ENCODE results near the gene ACBD6.

The ACBD6 gene

DNA sequence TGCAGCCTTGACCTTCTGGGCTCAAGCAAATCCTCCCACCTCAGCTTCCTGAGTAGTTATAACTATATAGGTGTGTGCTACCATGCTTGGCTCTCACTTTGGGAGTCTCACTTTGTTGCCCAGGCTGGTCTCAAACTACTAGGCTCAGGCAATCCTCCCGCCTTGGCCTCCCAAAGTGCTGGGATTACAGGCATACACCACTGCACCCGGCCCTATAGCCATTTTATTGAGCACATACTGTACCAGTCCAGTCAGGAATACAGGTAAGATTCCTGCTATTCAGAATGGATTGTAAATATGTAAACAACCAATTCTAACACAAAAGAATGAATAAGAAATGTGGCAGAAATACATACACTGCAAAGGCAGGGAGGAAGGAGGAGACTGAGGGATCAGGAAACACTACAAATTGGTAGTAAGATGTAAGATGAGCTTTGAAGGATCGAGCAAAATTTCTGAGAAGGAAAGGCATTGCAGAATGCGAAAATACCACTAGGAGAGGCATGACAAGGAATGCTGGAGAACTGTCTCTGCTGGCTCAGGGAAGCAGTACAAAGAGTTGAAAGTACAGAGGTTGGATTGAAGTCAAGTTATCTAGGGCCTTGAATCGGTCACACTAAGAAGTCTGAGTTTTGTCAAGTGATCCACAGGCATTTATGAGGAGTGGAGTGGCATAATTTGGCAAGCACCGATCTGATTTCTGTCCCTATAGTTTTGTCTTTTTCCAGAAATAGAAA, 211.9 kb downstream of the ACBD6 start:
- no peak for DNase-seq

DNA sequence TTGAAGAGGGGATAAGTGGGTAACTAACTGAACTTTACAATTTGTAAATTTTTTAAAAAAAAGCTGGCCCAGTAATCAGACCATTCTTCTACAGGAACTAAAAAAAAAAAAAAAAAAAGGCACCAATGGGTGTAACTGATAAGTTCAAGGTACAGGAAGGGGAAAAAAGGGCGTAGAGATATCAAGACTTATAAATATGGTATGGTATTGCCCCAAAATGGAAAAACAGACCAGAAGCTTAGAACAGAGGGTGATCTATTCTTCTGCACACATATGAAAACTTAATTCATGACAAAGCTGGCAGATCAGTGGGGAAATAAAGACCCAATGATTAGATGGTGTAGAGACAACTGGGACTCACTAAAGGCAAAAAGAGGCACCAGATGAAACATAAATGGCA, 213.4 kb downstream of the ACBD6 start:
- DNase-seq = no peak

DNA sequence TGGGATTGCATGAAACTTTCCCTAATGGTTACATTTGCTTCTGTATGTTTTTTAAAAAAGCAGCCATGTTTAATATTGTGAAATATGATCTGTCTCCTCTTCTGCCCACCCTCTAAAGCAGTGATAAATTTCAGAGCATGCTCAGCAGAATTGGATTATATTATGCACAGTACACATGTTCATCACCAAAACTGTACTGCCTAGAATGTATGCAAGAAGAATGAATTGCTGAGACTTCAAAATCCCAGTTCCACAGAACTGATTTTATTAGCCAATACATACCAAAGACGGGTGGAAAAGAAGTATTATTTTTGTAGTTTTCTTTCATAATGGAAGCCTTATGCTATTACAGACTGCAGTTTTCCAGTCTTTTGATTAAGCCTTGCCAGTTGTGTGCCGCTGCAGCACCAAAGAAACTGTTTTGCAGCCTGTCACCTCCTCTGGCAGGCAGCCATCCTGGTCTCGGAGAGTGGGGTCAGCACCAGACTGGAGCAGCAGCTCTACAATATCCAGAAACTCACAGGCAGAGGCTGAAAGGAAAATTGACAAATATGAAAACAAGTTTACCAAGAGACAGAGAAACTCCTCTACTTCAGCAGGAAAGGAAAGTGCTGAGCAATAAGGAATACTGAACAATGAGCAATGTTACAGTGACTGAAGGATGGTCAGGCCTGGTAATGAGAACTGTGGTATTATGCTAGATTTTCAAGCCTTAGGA, 214.2 kb downstream of the ACBD6 start:
- DNase-seq = no peak

DNA sequence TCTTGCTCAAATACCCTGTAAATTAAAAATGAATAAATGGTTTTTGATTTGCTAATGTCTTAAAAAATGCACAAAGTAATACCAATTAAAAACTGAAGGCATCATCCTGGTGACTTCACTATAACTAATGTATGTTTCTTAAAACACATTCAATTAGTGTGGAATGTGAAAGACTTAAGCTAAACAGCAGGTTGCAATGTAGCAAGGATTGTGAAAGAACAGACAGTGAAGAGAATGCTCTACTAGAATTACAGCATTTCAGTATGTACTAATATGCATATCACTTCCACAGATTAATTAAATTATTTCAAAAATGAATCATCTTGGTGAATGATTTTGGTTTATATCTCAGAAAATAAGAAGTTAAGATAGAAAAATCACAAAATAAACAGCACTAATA, 216.0 kb downstream of the ACBD6 start:
- no peak for DNase-seq

DNA sequence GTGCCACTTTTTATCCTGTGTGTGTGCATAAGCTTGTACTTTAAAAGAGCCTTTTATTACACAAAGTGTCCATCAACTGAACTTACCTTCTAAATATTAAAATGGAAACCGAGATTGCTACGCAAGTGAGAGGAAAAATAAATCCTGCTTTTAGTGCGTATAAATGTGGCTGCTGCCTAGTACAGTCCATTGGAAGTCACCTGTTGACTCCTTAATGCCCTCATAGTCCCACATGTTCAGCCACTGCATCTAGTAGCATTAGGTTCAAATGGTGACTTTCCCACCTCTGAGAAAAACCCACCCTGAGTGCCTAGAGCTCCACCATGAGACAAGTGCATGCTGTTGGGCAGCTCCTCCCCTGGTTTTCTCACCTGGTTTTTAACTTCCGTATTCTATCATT, 219.3 kb downstream of the ACBD6 start:
- DNase-seq = no peak

DNA sequence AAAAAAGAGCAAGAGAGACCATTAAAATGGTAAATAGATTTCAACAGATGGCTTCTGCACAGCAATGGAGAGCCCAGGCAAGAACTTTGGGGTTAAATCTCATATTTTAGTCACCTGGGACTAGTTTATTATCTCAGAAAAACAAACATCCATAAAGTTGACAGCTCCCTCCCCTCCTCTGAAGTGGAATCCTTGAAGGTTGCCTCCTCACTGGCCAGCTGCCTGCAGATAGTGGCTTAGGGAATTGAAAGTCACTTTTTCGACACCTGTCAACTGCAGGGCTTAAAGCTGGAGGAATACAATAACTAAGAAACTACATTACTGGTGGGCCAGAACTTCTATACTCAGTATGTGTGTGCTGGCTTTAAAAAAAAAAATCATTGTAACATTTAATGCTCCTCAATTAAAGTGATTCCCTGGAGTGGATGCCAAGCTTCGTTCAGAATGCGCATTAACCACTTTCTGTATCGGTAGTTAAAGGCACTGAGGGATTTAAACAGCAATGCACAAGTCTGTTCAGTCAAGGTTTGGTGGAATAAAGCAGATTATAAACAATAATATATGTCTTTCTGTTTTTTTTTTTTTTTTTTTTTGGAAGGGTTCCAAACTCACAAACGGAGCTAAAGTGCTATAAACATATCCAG, 219.9 kb downstream of the ACBD6 start:
- DNase-seq = peak in 1 of 3 experiments; percentile 39

DNA sequence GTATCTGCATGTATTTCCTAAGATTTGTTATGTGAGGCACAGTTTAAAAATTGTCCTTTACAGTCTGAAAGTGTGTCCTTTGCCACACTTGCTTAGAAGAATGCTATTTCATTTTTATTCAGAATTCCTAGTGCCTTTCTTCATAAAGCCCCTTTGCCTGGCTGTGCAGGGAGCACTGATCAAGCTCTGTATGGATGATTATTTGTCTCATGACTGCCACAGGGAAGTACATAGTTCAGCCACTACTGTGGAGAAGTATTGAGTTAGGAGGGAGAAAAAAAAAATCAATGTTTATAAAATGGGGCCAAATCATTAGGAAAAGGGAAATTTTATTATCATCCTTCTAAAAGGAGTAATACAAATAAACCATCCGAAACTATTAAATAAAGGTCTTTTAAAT, 220.9 kb downstream of the ACBD6 start:
- DNase-seq = no peak

DNA sequence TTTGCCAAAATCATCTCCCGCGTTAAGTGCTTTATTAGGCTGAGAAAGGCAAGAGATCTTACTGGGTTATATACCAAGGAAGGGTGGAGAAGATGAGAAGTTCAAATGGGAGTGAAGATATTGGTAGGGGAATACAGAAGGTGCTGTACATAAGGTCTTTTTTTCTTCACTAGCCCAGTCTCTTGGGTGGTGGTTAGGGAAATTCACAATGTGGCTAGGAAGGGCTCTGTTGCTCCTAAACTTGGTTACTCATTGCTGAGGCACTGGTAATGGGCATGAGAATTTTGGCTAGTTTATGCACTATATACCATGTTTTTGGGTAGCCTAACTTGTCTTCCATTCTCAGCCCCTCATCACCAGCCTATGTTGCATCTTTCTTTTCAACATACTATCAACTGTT, 221.8 kb downstream of the ACBD6 start:
- DNase-seq = no peak

DNA sequence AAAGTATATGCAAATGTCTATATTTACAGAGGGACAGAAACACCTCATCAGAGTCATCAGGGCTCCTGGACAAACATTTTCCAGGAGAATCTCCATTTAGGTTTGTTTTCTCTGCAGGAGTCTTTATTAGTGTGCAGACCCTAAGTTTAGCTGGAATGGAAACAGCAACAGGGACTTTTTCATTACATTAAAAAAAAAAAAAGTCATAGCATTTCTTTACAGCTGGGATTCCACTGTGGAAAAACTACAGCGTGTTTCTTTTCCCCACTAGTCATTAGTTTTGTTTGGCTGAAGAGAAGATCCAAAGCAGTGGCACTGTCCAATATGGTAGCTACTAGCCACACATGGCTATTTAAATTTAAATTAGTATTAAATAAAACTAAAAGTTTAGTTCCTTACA, 222.7 kb downstream of the ACBD6 start:
- no peak for DNase-seq

DNA sequence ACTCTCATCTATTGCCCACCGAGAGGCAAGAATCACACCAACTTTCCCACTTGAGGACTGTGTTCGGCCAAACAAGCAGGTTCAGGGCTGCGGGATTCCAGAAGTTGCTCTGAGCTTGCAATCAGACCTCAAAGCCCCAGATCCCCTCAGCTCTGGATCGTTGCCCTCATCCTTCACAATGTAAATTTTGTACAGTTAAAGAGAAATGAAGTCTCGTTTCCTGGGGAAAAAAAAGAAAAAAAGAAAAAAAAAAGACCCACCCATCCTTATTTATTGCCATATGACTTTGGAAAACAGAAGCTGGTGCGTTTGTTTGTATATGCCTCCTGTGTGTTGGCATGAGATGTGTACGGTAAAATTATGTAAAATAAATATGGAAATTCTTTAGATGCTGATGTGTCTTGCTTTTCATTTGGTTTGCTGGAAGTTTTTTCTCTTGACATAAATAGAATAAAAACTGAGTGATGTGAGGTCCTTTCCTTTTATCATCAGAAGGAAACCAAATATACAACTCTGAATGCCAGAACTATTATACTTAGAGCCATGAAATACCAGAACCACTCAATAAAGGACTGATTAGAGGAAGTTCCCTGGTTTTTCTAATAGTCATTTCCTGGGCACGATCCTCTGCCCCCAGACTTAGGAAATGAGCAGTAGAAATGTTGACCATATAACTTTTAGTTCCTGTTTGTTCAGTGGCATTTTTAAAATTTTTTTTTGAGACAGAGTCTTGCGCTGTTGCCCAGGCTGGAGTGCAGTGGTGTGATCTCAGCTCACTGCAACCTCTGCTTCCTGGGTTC, 223.6 kb downstream of the ACBD6 start:
- DNase-seq = no peak

DNA sequence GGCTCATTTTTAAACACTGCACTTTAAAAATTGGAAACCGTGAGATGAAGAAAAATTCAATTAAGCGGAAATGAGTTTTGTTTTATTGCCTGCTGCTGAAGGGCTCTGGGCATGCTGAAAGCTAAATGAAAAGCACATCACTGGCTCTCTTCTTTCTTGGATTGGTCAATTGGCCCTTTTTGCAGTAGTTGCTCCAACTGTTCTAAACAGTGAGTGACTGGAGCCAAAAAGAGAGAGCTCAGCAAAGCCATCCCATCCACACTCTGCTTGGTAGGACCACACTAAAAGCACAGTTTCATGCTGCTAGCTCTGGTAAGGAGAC, 224.2 kb downstream of the ACBD6 start:
- DNase-seq = no peak

DNA sequence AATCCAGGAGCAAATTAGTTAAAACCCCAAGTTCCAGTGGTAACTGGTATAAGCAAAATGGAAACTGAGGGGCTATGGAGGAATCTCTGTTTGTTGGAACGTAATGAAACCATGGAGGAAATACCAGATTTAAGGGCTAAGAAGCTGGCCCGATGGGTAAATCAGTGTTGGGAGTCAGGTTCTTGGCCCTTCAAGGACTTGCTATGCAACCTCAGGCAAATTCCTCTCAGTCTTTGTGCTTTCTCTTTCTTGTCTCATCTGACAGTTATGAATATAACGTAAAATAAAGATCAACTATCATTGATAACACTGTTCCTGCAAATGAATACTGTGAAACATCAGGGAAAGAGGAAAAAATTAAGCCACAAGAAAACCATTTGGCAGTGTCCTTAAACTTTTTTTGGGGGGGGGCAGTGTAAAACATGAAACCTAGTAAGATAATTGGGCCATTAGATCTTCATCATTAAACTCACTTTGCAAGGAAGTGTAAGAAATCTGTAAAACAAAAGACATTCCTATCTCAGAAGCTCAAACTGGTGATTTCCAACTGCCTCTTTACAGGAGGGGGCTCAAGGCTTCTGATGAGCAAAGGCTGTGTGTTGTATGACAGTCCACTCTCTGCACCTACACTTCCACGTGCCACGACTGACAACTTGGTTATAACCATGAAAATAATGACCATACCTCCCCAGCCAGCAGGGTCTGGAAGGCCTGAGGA, 224.7 kb downstream of the ACBD6 start:
- DNase-seq = no peak

DNA sequence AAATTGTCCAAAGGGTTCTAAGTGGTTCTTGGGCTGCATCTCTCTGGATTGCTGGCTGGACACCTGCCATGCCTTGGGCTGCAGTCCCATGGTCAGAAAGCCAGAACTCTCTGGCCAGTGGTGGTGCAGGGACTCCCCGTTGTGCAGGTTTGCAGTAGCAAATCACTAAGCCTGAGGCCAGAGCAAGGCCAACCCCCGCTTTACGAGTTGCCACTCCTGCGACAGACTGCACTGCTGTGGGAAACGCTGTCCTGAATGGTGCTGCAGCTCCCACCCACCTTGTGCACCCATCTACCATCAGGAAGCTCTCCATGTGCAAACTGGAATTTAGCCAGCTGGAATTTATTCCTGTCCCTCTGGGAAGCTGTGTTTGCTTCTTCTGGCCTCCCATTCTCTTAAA, 226.7 kb downstream of the ACBD6 start:
- no peak for DNase-seq

DNA sequence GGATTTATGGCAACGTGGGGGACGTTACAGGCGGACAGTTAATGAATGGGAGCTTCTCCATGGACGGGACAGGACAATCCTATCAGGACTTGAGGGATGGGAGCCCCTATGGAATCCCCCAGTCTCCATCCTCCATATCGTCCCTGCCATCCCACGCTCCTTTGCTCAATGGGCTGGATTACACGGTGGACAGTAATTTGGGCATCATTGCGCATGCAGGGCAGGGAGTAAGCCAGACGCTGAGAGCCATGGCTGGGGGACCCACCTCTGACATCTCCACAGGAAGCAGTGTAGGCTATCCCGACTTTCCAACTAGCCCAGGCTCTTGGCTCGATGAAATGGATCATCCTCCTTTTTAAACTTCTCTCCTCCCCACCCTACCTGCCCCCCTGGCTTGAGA, 228.2 kb downstream of the ACBD6 start:
- DNase-seq = no peak

DNA sequence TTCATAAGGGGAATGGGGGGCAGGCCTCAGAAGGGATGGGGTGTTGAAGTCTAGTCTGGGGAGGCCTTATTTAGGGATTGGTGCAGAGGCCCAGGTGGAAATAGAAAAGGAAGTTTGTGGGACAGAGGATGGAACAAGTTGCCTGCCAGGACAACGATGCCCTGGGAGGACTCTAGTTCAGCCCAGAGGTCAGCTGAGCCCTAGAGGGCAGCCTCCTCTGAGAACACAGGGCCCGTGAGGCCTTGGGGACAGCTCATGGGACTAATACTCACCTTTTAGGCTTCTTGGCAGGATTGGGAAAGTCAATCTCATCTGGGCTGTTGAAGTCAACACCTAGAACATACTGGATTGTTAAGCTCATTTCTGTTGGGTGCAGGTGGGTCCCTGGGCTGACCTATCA, 229.3 kb downstream of the ACBD6 start:
- no peak for DNase-seq

DNA sequence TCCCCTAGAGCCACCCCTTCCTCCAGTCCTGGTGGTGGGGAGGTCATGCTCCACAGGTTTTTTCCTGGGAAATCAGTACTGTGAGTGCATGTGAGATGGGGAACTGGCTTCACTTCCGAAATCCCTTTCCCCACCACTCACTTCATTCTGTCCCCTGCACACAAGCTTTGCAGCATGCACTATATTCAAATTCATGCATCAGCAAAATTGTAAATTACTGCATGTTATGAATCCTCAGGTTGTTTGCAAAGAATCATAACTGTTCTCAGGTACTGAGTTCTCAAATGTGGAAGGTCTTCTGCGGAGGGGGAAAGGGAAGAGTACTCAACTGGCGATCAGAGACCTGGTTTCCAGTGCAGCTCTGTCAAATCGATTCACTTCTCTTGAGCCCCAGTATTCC, 230.0 kb downstream of the ACBD6 start:
- DNase-seq = no peak

DNA sequence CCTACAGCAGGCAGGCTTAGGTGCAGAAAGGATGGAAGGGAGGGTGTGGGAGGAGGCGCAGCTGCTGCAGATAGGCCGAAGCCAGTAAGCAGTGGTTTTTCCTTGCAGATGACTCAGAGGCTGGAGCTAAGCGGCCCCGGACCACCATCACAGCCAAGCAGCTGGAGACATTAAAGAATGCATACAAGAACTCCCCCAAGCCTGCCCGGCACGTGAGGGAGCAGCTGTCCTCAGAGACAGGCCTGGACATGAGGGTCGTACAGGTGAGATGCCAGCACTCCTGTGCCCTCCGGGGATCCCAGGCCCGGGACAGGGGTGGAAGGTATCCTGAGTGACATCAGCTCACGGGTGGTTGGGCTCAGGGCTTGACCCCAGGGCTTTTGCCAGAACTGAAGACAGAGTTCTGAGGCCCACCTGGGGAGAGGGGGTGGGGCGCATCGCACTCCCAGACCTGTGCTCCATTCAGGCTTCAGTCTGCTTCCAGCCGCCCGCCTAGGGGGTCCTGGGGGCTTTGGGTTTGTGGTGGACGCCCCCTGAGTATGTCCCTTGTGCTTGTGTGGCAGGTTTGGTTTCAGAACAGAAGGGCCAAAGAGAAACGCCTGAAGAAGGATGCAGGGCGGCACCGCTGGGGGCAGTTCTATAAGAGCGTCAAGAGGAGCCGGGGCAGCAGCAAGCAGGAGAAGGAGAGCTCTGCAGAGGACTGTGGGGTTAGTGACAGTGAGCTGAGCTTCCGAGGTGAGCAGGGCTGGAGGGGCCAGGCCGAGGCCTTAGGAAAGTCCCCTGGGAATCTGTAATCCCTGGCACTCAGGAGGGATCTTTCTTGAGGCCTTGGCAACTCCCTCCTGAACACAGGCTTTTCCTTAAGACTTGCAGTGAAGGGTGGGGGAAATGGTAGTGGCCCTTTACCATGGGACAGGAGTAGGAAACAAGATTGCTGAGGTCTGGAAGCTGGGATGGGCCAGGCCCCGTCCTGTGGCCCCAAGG, 230.8 kb downstream of the ACBD6 start:
- no peak for DNase-seq

DNA sequence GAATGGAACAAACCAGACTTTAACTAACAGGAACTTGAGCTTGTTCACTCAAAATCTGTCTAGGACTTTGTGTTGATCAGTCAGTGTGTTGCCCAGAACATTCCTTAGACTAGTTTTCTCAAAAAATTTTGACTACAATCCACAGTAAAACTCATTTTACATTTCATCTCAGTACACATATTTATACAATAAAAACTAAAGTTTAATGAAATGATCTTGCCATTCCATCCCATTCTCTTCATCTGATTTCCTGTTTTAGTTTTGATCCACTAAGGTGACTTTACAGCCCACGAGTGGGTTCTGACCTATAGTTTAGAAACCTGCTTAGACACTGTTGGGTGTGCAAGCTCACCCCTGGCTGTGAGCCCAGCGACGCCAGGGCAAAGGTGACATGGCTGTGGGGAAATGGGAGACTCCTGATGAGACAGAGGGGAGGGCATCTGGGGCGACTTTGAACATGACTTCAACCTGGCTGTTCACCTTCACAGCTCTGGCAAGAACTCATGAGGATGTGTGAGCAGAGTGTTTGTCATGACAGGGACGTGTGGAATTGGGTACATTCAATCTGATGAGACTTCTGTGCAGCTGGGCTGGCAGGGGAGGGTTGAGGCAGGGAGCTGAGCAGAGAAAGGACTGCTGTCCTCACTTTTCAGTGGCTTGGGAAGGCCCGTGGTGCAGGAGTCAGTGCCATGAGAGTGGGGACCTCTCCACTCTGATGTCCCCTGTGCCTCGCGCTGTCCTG, 231.7 kb downstream of the ACBD6 start:
- DNase-seq = no peak

DNA sequence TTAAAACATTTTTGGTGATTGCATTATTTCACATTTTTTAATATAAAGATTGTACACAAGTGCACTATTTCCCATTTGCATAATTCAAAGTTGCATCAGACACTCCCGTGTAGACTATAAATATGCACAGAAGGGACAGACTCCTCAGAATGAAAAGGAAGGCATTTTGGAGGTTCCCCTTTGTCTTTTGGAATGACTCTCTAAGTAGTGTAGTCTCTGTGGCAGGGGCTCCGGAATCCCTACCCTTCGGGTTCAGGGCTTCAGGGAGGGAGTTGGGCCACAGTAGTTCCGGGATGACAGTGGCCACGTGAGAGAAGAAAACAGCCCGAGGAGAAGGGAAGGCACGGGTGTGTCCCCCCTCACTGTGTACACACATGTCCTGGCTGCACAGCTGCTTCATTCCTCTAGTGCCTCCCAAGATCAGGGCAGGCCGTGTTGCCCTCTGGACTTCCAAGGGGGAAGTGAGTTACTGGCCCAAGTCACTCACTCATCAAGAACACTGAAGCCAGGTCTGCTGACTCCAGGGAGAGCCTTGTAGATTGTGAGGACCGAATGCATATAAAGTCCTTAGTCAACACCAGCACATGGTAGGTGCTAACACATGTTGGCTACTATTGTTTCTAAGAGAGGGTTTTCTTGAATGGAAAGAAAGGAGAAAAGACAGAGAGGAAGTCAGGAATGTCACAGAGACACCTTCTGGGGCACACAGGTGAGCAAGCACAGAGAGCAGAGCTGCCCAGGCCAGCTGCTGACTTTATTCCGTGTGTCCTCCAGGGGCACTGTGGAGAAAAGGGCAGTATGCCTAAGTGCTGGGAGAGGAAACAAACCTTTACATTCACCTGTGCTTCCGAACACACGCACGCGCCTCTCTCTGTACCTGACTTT, 232.5 kb downstream of the ACBD6 start:
- peak in 1 of 3 experiments; percentile 13 for DNase-seq

DNA sequence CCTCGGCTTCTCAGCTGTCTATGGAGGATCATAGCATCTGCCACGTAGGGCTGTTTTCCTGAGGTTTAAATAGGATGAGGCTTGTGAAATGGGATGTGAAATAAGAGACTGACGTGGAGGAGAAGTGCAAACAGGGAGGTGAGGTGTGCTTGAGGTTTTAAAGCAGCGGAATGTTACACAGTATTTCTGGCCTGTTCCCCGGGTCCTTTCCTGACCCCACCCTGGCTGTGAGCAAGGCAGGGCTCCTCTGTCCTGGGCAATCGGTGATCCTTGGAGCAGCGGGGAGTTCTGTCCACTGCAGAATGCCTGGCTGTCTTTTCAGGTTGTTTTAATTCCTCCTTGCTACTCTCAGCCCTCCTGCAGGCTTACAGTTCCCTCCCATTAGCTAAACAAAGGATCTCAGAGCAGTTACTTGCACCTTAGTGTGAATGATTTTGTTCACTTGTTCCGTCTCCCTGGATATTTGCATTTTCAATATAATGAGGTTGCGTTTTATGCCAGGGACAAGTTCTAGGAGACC, 233.8 kb downstream of the ACBD6 start:
- no peak for DNase-seq

All from NCI-H1417 (cell line).